Measurements from ENCODE around the gene SPSB1. TPM values are rescaled to one million over a fixed set of nuclear protein-coding genes. Genes with fewer than 3 reads are reported as not detected.
A peak's percentile ranks its signal among the peaks of the same experiment; 100 is the strongest.

The SPSB1 gene
- total and polyA plus RNA-seq, 9 donors: 4.4 to 11.2 (median 9.1) TPM

GRCh38 chr1:9341301-9341845, 48.7 kb downstream of the SPSB1 start:
- no peak overlapping the region for H3K27ac ChIP-seq (ENCODE audit: low read length)
- no peaks in the 10 kb centered on the region for H3K36me3 ChIP-seq (ENCODE audit: control insufficient read depth, insufficient read depth, low read length)
- peaks cover 48% of the 10 kb centered on the region for H3K4me1 ChIP-seq (ENCODE audit: control insufficient read depth, insufficient read depth, low read length)
- no peak for DNase-seq
- peaks cover 12% of the 10 kb centered on the region for H3K27me3 ChIP-seq (ENCODE audit: control insufficient read depth, insufficient read depth, low read length)
- 84% methylated on average over 4 of the region's 13 CpGs for WGBS (ENCODE audit: insufficient coverage)
- H3K9me3 ChIP-seq (replicated peaks; ENCODE audit: control insufficient read depth, low read depth, low read length): peaks cover 3% of the 10 kb centered on the region
- H3K4me3 ChIP-seq (ENCODE audit: low read length): no peak overlapping the region

- peaks cover 33% of the 10 kb centered on the region for H3K4me1 ChIP-seq (ENCODE audit: control insufficient read depth, insufficient read depth, low read length)
Observed at GRCh38 chr1:9343269-9343668, 50.6 kb downstream of the SPSB1 start.

GRCh38 chr1:9344426-9345200, 51.9 kb downstream of the SPSB1 start:
- Histone ChIP-seq H3K27me3 (ENCODE audit: control insufficient read depth, insufficient read depth, low read length) (peaks cover 13% of the 10 kb centered on the region), H3K36me3 (ENCODE audit: control insufficient read depth, insufficient read depth, low read length) (no peaks in the 10 kb centered on the region), H3K9me3 (replicated peaks; ENCODE audit: control insufficient read depth, low read depth, low read length) (peaks cover 3% of the 10 kb centered on the region), H3K4me1 (ENCODE audit: control insufficient read depth, insufficient read depth, low read length) (peaks cover 29% of the 10 kb centered on the region), H3K27ac (ENCODE audit: low read length) (no peak overlapping the region), H3K4me3 (ENCODE audit: low read length) (no peak overlapping the region)
- WGBS (ENCODE audit: insufficient coverage): 84% methylated on average over 9 of the region's 13 CpGs
- no peak for DNase-seq

More at GRCh38 chr1:9343269-9343668, 50.6 kb downstream of the SPSB1 start:
- Histone ChIP-seq H3K9me3 (replicated peaks; ENCODE audit: control insufficient read depth, low read depth, low read length) (peaks cover 3% of the 10 kb centered on the region), H3K4me3 (ENCODE audit: low read length) (no peak overlapping the region), H3K27me3 (ENCODE audit: control insufficient read depth, insufficient read depth, low read length) (peaks cover 12% of the 10 kb centered on the region), H3K27ac (ENCODE audit: low read length) (no peak overlapping the region), H3K36me3 (ENCODE audit: control insufficient read depth, insufficient read depth, low read length) (no peaks in the 10 kb centered on the region)
- no peak for DNase-seq
- 100% methylated on average over 3 of the region's 6 CpGs for WGBS (ENCODE audit: insufficient coverage)

- H3K4me1 ChIP-seq (ENCODE audit: control insufficient read depth, insufficient read depth, low read length): peaks cover 29% of the 10 kb centered on the region
Observed at GRCh38 chr1:9345471-9345870, 52.8 kb downstream of the SPSB1 start.

GRCh38 chr1:9345922-9346321, 53.2 kb downstream of the SPSB1 start:
- Histone ChIP-seq H3K27me3 (ENCODE audit: control insufficient read depth, insufficient read depth, low read length) (peaks cover 13% of the 10 kb centered on the region), H3K36me3 (ENCODE audit: control insufficient read depth, insufficient read depth, low read length) (no peaks in the 10 kb centered on the region), H3K27ac (ENCODE audit: low read length) (no peak overlapping the region), H3K4me1 (ENCODE audit: control insufficient read depth, insufficient read depth, low read length) (peaks cover 28% of the 10 kb centered on the region), H3K4me3 (ENCODE audit: low read length) (no peak overlapping the region), H3K9me3 (replicated peaks; ENCODE audit: control insufficient read depth, low read depth, low read length) (peaks cover 3% of the 10 kb centered on the region)
- WGBS (ENCODE audit: insufficient coverage): 78% methylated on average over 8 of the region's 9 CpGs
- no peak for DNase-seq

More at GRCh38 chr1:9345471-9345870, 52.8 kb downstream of the SPSB1 start:
- peaks cover 13% of the 10 kb centered on the region for H3K27me3 ChIP-seq (ENCODE audit: control insufficient read depth, insufficient read depth, low read length)
- 89% methylated on average over 5 of the region's 6 CpGs for WGBS (ENCODE audit: insufficient coverage)
- no peak for DNase-seq
- no peak overlapping the region for H3K27ac ChIP-seq (ENCODE audit: low read length)
- no peak overlapping the region for H3K4me3 ChIP-seq (ENCODE audit: low read length)
- peaks cover 3% of the 10 kb centered on the region for H3K9me3 ChIP-seq (replicated peaks; ENCODE audit: control insufficient read depth, low read depth, low read length)
- no peaks in the 10 kb centered on the region for H3K36me3 ChIP-seq (ENCODE audit: control insufficient read depth, insufficient read depth, low read length)

DNA sequence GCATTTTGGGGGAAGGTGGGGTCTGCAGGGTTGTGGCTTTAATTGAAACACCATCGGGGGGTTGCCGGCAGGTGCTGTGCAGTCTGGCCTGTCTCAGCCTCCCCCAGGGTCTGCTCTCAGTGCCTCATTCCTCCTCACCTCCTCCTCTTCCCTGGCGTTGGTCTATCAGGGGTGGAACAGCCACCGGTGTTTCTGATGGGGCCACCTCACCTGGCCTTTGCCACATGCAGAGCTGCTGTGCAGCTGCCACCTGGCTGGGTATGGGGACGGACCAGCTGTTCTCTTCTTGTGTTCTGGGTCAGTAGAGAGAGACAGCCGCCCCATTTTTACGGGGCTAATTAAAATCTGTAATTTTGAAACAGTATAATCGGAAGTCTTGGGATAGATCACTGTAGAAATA, 53.9 kb downstream of the SPSB1 start:
- Histone ChIP-seq H3K27me3 (ENCODE audit: control insufficient read depth, insufficient read depth, low read length) (peaks cover 13% of the 10 kb centered on the region), H3K27ac (ENCODE audit: low read length) (no peak overlapping the region), H3K36me3 (ENCODE audit: control insufficient read depth, insufficient read depth, low read length) (no peaks in the 10 kb centered on the region), H3K4me1 (ENCODE audit: control insufficient read depth, insufficient read depth, low read length) (peaks cover 24% of the 10 kb centered on the region), H3K4me3 (ENCODE audit: low read length) (no peak overlapping the region), H3K9me3 (replicated peaks; ENCODE audit: control insufficient read depth, low read depth, low read length) (peaks cover 3% of the 10 kb centered on the region)
- WGBS (ENCODE audit: insufficient coverage): 67% methylated on average over 3 of the region's 8 CpGs
- no peak for DNase-seq

- no peak for DNase-seq
- Histone ChIP-seq H3K4me3 (ENCODE audit: low read length) (no peak overlapping the region), H3K36me3 (ENCODE audit: control insufficient read depth, insufficient read depth, low read length) (no peaks in the 10 kb centered on the region), H3K4me1 (ENCODE audit: control insufficient read depth, insufficient read depth, low read length) (peaks cover 27% of the 10 kb centered on the region), H3K27ac (ENCODE audit: low read length) (no peak overlapping the region), H3K27me3 (ENCODE audit: control insufficient read depth, insufficient read depth, low read length) (peaks cover 13% of the 10 kb centered on the region), H3K9me3 (replicated peaks; ENCODE audit: control insufficient read depth, low read depth, low read length) (peaks cover 3% of the 10 kb centered on the region)
- WGBS (ENCODE audit: insufficient coverage): 43% methylated on average over 1 of the region's 14 CpGs
Observed at GRCh38 chr1:9347095-9347850, 54.6 kb downstream of the SPSB1 start.

DNA sequence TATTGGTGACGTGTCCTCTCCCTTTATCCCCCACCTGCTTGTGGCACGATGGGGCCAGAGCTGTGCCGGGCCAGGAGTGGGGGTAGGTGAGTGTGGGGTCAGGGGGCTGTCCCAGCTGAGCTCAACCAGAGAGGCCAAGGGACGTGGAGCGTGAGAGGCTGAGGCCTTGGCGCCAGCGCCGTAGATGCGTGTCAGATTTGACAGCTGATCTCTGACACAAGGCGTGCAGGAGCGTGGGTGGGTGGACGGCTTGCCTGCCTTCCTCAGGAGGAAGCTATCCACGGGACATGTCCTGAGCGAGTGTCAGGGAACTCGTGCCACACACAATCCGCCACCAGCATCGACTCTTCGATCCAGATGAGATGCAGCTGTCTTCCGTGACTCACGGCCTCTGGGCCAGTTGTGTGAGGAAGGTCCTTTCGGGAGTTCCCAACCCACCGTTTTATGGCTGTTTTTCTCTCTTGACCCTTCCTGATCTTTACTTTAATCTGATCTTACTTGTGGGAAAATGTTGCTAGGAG, 56.7 kb downstream of the SPSB1 start:
- peaks cover 34% of the 10 kb centered on the region for H3K4me1 ChIP-seq (ENCODE audit: control insufficient read depth, insufficient read depth, low read length)
- H3K27ac ChIP-seq (ENCODE audit: low read length): no peak overlapping the region
- DNase-seq: peak; percentile 47
- H3K4me3 ChIP-seq (ENCODE audit: low read length): no peak overlapping the region
- H3K9me3 ChIP-seq (replicated peaks; ENCODE audit: control insufficient read depth, low read depth, low read length): no peaks in the 10 kb centered on the region
- peaks cover 13% of the 10 kb centered on the region for H3K27me3 ChIP-seq (ENCODE audit: control insufficient read depth, insufficient read depth, low read length)
- WGBS (ENCODE audit: insufficient coverage): 41% methylated on average over 19 of the region's 22 CpGs
- no peaks in the 10 kb centered on the region for H3K36me3 ChIP-seq (ENCODE audit: control insufficient read depth, insufficient read depth, low read length)

DNA sequence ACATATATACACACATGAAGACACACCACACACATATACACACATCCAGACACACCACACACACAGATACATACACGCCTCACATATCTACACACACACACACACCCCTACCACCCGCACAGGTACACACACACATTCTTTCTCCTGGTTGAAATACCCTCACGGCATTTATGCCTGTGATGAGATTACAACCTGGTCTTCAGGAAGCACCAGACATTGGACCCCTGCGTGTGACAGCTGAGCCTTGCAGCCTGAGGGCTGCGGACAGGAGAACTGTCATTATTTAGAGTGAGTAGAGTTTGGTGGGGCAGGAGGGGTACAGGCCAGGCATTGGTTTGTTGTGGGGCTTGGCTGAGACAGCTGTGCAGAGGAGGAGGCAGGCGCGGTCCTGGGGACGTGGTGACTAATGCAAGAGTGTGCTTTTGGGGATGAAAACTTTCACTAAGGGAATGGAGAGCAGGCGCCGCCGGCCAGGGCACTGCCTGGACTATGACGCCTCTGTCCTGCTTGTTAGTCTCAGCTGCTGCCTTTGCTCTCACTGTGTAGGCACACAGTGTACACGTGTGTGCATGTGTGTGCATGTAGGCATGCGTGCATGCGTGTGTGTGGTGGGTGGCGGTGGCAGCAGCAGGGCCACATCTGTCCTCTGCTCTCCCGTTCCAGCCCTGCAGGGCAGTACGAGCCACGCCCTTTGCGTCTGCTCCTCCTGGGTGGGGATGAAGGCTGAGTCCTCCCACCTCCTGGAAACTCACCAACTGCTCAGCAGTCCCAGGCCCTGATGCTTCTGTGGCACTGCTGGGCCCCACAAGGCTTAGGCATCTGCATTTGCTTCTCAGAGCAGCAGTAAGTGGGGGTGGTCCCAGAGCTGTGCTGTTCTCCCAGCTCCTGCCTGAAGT, 57.6 kb downstream of the SPSB1 start:
- peaks cover 34% of the 10 kb centered on the region for H3K4me1 ChIP-seq (ENCODE audit: control insufficient read depth, insufficient read depth, low read length)
- H3K36me3 ChIP-seq (ENCODE audit: control insufficient read depth, insufficient read depth, low read length): no peaks in the 10 kb centered on the region
- H3K27ac ChIP-seq (ENCODE audit: low read length): no peak overlapping the region
- H3K27me3 ChIP-seq (ENCODE audit: control insufficient read depth, insufficient read depth, low read length): peaks cover 12% of the 10 kb centered on the region
- no peak overlapping the region for H3K4me3 ChIP-seq (ENCODE audit: low read length)
- H3K9me3 ChIP-seq (replicated peaks; ENCODE audit: control insufficient read depth, low read depth, low read length): no peaks in the 10 kb centered on the region
- WGBS (ENCODE audit: insufficient coverage): 59% methylated on average over 14 of the region's 20 CpGs
- peak; percentile 37 for DNase-seq
